ENCODE data around the gene TRIM29.

TRIM29 gene

GRCh38 chr11:120122924-120123683 lies 14.8 kb downstream of the TRIM29 start:
- no peak for DNase-seq

DNA sequence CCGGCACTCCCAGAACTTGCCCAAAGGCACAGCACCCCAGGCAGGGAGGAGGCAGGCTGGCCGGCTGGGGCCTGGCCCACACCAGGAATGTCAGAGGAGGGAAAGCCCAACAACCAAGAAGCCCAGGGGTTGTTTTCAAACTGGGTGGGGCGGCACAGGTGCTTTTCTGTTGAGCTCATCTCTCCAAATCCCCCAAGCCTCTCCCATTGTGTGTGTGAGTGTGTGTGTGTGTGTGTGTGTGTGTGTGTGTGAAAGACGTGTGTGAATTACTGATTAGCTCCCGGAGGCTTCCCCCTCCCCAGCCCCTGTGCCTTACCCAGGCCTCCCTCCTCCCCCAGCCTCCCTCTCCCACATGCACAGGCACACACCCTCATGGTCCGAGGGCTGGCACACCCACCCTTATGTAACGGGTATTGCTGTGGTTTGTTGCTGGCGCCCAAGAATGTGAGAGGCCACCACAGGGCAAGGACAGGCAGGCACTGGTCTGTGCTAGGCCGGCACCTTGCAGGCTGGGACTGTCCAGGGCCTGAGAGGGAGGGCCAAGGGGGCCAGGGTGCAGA lies 15.9 kb downstream of the TRIM29 start:
- DNase-seq, result no peak

- no peak for DNase-seq
These were observed 16.6 kb downstream of the TRIM29 start for GRCh38 chr11:120121336-120121735.

DNA sequence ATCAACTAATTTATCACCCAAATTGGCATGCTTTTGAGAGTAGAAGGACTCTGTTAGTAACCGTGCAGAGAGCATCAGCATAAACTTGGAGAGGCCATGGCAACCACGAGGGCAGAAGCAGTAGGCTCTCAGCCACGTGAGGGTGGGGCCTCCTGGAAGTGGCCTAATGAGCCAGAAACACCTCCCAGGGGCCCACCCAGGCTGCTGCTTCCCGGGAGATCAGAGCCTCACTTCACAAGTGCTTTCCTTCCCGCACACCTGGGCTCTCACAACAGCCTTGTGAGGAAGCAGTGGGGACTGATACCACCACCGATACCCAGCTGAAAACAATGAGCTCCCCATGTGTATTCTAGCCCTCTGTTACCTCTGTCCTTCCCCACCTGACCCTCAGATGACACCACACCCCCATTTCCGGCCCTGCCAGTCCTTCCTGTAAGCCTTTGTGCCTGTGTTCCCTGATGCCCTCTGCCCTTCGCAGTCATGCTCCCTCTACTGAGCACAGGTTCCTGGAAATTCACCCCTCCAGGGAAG lies 17.0 kb downstream of the TRIM29 start:
- DNase-seq, result no peak

GRCh38 chr11:120119121-120119520 lies 18.8 kb downstream of the TRIM29 start:
- no peak for DNase-seq

GRCh38 chr11:120117991-120118390 lies 19.9 kb downstream of the TRIM29 start:
- DNase-seq, result no peak

GRCh38 chr11:120116966-120117365 lies 20.9 kb downstream of the TRIM29 start:
- DNase-seq, result no peak

- no peak for DNase-seq
These were observed 22.5 kb downstream of the TRIM29 start for GRCh38 chr11:120115272-120116000.

DNA sequence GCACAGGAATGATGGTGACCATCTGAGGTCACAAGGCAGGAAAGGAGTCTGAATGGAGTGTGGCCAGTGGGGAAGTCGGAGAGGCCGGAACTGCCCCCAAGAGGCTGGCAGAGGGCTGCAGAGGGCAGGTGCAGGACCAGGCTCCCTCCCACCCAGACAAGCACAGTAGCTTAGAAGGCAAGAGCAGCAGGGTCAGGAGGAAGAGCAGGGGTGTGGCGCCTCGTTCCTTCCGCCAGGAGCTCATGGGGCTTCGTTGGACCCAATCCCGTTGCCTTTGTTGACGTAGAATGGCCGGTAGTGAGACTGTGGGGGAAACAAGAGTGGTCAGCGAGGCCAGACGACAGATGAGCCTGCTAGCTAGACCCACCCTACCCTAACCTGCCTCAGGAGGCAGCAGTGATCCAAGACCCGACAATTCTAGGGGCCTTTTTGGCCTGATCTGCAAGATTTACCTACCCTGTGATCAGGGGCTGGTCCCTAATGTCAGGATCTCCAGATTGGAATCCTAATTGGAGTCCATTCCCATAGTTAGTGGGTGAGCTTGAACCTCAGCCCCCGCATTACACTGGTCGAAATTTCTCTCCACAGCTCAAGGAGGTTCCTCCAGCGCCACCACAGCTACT lies 25.6 kb downstream of the TRIM29 start:
- no peak for DNase-seq

DNA sequence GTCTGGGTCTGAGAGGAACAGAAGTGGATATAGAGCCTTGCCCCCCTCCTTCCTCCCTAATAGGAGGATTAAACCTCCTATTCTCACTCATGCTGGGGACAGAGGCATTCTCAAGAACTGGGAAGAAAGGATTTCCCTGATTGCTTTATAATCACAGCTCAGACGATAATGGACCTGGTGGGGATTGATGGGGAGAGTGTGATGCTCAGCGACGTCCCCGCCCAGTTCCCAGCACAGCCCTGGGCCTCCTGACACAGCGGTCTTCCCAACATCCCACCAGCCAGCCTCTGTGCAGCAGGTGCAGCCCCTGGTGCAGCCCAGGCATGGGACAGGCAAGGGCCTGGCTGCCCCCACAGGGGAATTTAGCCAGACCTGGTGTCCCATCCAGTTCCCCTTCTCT lies 28.4 kb downstream of the TRIM29 start:
- DNase-seq, result no peak

- no peak for DNase-seq
These were observed 29.1 kb downstream of the TRIM29 start for GRCh38 chr11:120108785-120109168.

GRCh38 chr11:120108154-120108784 lies 29.6 kb downstream of the TRIM29 start:
- DNase-seq, result peak; percentile 69

DNA sequence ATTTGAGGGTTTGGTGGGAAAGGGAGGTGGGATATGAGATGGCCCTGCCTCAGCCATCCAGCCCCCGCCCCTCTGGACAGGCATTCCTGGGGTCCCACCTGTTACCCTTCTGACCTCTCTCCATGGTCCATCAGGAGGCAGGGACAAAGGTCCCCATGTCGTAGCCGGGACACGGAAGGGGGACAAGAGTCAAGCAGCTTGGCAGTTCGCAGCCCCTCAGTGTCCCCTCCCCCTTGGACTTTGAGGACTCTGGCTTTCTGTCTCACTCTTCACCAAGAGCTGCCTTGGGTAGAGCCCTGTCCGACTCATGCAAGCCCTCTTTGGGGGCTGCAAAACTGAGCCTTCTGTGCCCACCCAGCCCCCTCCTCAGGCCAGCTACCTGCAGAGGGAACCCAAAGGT lies 30.2 kb downstream of the TRIM29 start:
- DNase-seq, result no peak

GRCh38 chr11:120106354-120107150 lies 31.4 kb downstream of the TRIM29 start:
- DNase-seq, result no peak

- no peak for DNase-seq
These were observed 32.3 kb downstream of the TRIM29 start for GRCh38 chr11:120105576-120105975.

DNA sequence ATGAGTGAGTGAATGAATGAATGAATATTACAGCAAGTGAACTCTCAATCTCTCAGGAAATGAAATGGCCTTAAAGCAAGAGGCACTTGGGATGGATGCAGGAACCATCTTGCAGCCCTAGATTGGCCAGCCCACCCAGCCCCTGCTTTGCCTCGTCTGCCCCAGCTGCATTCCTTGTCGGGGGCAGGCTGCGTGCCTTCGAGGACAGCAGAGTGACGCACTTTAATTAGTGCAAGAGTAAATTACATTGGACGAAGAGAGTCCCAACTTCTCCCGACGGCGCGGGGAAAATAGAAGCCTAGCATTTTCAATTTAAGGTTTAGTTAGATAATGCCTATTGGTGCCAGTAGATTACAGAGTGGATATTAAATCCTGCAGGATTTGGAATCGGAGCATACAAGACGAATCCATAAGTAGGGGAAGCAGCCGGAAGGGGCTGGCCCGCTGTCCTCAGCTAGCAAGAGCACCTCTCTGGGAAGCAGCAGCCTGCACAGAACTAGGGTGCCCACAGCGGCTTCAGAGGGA lies 33.8 kb downstream of the TRIM29 start:
- no peak for DNase-seq

GRCh38 chr11:120102864-120103122 lies 35.1 kb downstream of the TRIM29 start:
- DNase-seq, result no peak

DNA sequence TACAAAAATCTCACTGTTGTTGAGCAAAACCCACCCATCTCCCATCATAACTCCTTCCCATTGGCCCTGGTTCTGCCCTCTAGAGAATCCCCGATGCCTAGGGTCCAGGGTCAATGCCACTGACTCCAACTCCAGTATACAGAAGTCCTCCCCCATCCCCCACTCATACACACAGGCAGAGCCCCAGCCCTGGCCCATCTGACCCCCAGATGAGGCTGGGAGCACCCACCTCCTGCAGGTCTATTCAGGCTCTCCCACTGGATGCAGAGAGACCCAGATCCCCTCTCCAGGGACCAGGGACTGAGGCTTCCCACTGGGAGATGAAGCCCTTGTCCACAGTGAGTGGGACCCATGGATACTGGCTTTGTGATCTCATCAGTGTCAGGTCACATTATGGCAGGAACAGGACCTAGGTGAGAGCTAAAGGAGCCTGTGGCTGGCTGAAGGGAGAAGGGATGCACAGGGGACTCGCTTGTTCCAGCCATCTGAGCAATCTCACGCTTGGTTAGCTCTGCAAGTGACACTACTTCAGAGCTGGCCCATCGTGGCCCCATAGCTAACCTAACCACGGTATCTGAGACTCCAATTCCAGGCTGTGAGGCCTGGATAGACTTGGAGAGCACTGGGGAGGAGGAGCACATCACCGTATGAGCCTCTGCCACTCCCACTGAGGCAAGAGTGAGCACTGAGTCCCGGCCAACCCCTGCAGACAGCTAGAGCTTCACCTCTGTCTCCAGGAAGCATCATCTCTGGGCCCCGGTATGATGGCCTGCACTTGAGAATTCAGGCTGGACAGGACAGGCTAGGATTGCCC lies 35.7 kb downstream of the TRIM29 start:
- no peak for DNase-seq

DNA sequence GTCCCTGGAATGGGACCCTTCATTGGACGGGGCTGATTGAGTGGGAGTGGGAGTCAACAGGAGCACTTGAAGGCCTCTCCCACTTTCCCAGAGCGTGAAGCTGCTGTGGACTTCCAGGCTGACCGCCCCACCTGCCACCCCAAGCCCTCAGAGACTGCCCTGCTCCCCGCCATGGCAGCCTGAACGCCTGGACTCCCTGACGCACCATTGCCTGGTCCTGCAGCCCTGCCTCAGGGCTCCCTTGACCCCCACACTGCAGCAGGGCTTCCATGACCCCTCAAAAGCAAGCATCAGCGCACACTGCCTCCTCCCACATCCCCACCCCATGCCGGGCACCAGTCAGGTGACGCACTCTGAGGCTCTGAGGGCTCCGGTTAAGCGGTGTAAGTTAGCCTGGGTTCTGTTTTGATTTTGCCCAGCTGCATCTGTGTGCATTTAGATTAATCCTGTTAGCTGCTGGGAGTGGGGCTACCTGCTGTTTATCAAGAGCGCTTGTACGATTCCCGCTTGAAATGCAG lies 39.4 kb downstream of the TRIM29 start:
- no peak for DNase-seq

DNA sequence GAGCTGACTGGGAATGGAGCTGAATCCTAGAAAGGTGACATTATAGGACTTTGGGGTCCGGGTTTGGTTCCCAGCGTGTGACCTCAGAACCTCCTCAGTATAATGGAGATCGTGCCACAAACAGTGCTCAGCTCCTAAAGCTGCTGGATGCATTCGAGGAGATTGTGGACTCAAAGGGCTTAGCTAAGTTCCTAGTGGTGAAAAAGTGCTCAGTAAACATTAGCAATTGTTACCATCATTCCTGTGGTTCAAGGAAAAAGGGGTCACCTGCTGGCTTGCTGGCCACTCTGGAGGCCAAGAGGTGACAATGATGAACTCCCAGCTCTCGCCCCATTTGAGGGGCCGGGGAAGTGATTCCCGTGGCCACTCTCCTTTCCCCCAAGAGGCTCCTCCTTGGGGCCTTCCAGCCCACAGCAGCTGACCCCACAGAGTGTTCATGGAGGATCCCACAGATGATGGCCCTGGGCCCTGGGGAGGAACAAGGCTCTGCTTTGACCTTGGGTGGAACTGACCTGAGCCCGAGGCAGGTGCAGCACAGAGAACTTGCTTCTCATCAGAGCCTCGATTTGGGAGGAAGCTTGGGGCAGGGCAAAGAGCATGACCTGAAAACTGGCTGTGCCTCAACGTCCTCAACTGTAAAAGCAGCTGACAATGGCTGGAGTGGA lies 40.1 kb downstream of the TRIM29 start:
- DNase-seq, result no peak
